Skeletal muscle tissue (tissue), 4 donors: ENCODE results near the gene TMPRSS6. TPM values are rescaled to one million over a fixed set of nuclear protein-coding genes. Genes with fewer than 3 reads are reported as not detected.

Source experiments
- H3K27ac ChIP-seq: one replicate; pipeline ENCODE4 v1.7.0; 2013; ENCODE audit warnings: mild to moderate bottlenecking, low read depth, low read length, inconsistent platforms
- H3K27me3 ChIP-seq, 3 donors: one replicate each; pipeline ENCODE4 v1.7.0; 2013; ENCODE audit warnings: low read length in 3 of 3; ENCODE audit not compliant: control insufficient read depth in 3 of 3, insufficient read depth in 3 of 3
- H3K36me3 ChIP-seq, 3 donors: one replicate each; pipeline ENCODE4 v1.7.0; 2013; ENCODE audit warnings: low read length in 3 of 3; ENCODE audit not compliant: control insufficient read depth in 3 of 3, insufficient read depth in 3 of 3
- H3K4me1 ChIP-seq, 3 donors: one replicate each; pipeline ENCODE4 v1.7.0; 2013; ENCODE audit warnings: low read length in 3 of 3, mild to moderate bottlenecking in 3 of 3; ENCODE audit not compliant: control insufficient read depth in 3 of 3, insufficient read depth in 3 of 3
- H3K4me3 ChIP-seq, 3 donors: one replicate each; pipeline ENCODE4 v1.7.0; 2013; ENCODE audit warnings: low read length in 3 of 3
- H3K9ac ChIP-seq, 3 donors: one replicate each; pipeline ENCODE4 v1.7.0; 2013; ENCODE audit warnings: low read length in 3 of 3, mild to moderate bottlenecking in 3 of 3, moderate library complexity in 2 of 3, low read depth in 1 of 3
- H3K9me3 ChIP-seq, 3 donors: one replicate each; pipeline ENCODE4 v1.7.0; 2013; ENCODE audit warnings: low read length in 3 of 3; ENCODE audit not compliant: control insufficient read depth in 3 of 3
- total RNA-seq: library from RNA; depleted of rRNA; stranded (reverse); fragments of >200 nt; gene quantifications from one replicate; pipeline ENCODE4 v1.2.3, GENCODE V29; 2014
- donor health status: Osteomylitis.

The TMPRSS6 gene
- total RNA-seq, 1 donor from 2014 or later, result not detected

DNA sequence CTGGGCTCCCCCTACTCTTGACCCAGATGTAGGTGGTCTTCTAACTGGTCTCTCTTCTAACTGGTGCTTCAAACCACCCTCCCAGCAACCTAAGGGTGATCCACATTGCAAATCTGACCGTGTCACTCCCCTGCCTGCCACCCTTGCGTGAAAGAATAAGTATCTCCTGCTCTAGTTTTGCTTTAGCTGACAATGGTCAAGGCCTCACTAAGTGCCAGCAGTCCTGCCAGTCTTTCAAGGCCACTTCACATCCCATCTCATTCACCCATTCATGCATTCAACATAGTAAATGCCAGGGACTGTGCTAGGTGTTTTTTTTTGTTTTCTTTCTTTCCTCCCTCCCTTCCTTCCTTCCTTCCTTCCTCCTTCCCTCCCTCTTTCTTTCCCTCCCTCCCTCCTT is 60.3 kb downstream of the TMPRSS6 start:
- no peak overlapping the region for H3K9ac ChIP-seq
- peaks cover 0 to 2% (median 0%) of the 10 kb centered on the region in 3 donors for H3K36me3 ChIP-seq
- H3K27me3 ChIP-seq, result peaks cover 17 to 33% (median 21%) of the 10 kb centered on the region in 3 donors
- H3K27ac ChIP-seq, result no peak overlapping the region
- no peak overlapping the region for H3K4me3 ChIP-seq
- H3K4me1 ChIP-seq, result peaks cover 7 to 10% (median 8%) of the 10 kb centered on the region in 3 donors
- H3K9me3 ChIP-seq, result no peaks in the 10 kb centered on the region

DNA sequence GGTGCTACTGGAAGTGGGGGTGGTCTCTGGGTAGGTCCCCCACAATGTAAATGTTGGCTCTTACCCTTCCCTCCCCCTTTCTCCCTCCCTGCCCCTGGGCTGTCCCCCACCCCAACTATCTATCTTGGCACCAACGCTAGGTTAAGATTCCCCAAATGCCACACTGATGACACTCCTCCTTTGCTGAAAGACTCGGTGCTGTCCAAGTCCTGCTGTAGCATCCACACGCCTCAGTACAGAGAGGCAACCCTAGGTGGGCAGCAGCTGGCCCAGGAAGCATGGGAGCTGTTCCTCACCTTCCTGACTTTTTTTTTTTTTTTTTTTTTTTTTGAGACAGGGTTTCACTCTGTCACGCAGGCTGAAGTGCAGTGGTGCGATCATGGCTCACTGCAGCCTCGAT is 61.4 kb downstream of the TMPRSS6 start:
- Histone ChIP-seq H3K4me1 (peaks cover 7 to 12% (median 10%) of the 10 kb centered on the region in 3 donors), H3K27me3 (peaks cover 18 to 35% (median 26%) of the 10 kb centered on the region in 3 donors), H3K9ac (no peak overlapping the region), H3K9me3 (no peaks in the 10 kb centered on the region), H3K36me3 (peaks cover 0 to under 1% (median 0%) of the 10 kb centered on the region in 3 donors), H3K27ac (no peak overlapping the region), H3K4me3 (no peak overlapping the region)

DNA sequence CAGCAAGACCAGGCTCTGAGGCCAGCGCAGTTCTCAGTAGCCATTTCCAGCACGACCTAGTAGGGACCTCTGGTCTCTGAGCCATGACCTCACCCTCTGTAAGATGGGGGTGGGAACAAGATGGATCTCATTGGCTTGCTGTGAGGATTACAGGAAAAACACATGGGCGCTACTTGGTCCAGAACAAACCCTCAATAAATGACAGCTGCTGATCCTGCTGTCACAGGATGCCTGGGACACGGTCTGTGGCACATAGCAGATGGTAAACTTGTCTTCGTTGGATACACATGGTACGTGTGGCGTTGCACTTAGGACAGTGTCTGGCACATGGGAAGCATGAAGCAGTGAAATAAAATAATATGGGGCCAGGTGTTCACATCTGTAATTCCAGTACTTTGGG is 62.5 kb downstream of the TMPRSS6 start:
- no peaks in the 10 kb centered on the region for H3K9me3 ChIP-seq
- H3K4me1 ChIP-seq, result peaks cover under 1 to 5% (median under 1%) of the 10 kb centered on the region in 3 donors
- no peaks in the 10 kb centered on the region for H3K36me3 ChIP-seq
- no peak overlapping the region for H3K4me3 ChIP-seq
- H3K27ac ChIP-seq, result no peak overlapping the region
- H3K9ac ChIP-seq, result no peak overlapping the region
- peaks cover 18 to 26% (median 19%) of the 10 kb centered on the region in 3 donors for H3K27me3 ChIP-seq

DNA sequence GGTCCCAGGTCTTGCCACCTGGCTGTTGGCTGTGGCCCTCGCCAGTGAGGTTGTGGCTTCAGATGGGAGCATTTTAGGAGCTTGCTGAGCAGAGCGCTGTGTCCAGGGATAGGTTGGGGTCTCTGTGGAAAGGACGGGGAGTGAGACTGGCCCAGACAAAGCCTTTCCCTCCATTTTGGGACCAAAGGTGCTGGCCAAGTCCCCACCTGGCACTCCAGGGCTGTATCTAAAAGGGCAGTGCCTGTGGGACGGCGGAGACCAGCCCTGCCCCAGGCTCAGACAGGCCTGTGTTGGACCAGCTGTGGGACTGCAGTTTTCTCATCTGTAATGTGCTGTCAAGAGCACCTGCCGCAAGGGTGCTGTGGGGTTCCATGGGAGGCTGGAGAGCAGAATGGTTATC is 62.9 kb downstream of the TMPRSS6 start:
- Histone ChIP-seq H3K27me3 (peaks cover 15 to 22% (median 18%) of the 10 kb centered on the region in 3 donors), H3K9ac (no peak overlapping the region), H3K4me1 (peaks cover 0 to 4% (median 0%) of the 10 kb centered on the region in 3 donors), H3K36me3 (no peaks in the 10 kb centered on the region), H3K9me3 (no peaks in the 10 kb centered on the region), H3K4me3 (no peak overlapping the region), H3K27ac (no peak overlapping the region)

DNA sequence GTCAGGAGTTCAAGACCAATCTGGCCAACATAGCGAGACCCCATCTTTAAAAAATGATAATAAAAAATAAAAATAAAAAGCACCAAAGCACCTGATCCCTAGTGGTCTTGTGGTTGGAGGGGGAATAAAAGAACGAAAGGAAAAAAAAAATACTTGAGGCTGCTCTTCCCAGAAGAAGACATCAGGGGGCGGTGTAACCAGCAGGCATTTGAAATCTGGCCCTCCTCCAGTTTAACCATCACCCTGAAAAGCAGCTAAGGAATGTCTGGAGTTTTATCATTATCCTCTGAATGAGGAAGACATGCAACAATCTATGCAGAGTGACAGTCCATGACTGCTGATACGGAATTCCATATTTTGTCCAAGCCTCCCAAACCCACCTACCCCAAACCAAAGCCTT is 63.6 kb downstream of the TMPRSS6 start:
- Histone ChIP-seq H3K27me3 (peaks cover 15 to 19% (median 18%) of the 10 kb centered on the region in 3 donors), H3K9ac (no peak overlapping the region), H3K4me1 (peaks cover 0 to 4% (median 0%) of the 10 kb centered on the region in 3 donors), H3K27ac (no peak overlapping the region), H3K36me3 (no peaks in the 10 kb centered on the region), H3K9me3 (no peaks in the 10 kb centered on the region), H3K4me3 (no peak overlapping the region)

DNA sequence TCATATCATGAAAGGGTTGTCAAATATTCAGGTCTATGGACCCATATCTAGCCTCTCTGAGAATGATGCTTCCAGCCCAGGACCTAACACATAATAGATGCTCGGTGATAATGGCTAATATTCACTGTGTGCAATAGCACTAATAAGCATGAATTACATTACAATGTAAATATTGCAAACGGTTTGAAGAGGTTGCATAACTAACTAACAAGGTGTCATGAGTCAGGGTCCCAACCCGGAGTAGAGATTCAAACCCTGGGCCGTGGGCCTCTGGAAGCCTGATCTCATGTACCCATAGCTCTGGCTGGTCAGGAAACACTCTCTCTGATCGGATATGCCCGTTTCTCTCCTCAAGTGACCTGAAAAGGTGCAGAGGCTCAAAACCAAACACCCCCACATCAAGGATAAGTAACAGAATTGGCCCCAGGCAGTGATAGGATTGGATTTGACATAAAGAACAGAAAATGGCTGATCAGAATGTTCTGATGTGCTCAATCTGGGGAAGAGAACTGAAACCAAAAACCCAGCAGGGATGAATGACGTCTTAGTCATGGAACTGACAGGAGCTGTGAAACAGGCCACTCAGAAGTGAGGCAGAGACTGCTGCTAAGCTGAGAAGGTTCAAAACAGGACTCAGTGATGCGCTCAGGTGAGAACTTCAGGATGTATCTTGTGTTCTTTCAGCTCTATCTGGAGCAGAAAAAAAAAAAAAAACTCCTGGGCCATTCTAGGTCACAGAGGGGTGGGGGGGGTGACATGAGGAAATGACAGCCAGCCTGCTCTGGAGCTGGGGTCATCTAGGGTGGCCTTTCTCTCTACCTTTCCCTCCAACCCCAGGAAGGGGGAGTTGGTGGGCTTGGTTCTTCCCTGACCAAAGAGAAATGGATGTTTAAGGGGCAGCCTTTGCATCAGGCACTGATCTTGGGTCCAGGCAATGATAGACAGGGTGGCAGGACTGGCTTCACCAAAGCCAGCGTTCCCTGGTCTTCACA is 64.6 kb downstream of the TMPRSS6 start:
- H3K4me3 ChIP-seq, result no peak overlapping the region
- H3K9ac ChIP-seq, result no peak overlapping the region
- H3K27me3 ChIP-seq, result peaks cover 9 to 13% (median 9%) of the 10 kb centered on the region in 3 donors
- H3K4me1 ChIP-seq, result peaks cover 0 to 4% (median 0%) of the 10 kb centered on the region in 3 donors
- H3K36me3 ChIP-seq, result no peaks in the 10 kb centered on the region
- H3K9me3 ChIP-seq, result no peaks in the 10 kb centered on the region
- H3K27ac ChIP-seq, result no peak overlapping the region

DNA sequence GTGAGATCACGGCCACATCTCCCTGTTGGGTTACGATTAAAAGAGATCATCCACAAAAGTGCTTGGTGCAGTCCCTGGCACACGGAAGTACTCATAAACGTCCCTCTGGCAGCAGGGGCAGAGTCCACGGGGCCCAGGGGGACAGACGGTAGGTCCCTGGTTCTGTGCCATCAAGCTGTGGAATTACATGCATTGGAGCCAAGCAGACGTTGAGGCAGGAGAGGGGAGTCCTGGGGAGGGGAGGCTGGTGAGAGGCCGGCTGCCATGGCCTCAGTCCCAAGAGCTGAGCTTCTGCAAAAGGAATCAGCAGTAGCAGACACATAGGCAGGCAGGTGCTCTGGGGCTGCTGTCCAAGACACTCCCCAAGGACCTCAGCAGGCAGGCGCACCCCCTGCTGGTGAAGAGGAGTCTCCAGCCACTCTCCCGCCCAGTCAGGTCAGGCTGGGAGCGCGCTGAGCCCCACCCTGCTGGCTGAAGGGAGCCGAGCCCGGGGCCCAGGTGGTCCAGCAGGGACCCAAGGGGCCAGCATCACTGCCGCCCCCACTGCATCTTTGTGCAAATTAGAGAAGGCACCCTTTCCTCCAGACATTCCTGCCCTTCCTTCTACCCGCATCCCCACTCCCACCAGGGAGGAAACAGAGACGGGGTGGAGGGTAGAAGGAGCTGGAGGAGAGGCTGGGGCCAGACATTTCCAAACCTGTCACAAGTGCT is 65.5 kb downstream of the TMPRSS6 start:
- H3K27ac ChIP-seq, result no peak overlapping the region
- H3K9ac ChIP-seq, result peak overlapping the region in 1 of 3 donors; percentile 40

DNA sequence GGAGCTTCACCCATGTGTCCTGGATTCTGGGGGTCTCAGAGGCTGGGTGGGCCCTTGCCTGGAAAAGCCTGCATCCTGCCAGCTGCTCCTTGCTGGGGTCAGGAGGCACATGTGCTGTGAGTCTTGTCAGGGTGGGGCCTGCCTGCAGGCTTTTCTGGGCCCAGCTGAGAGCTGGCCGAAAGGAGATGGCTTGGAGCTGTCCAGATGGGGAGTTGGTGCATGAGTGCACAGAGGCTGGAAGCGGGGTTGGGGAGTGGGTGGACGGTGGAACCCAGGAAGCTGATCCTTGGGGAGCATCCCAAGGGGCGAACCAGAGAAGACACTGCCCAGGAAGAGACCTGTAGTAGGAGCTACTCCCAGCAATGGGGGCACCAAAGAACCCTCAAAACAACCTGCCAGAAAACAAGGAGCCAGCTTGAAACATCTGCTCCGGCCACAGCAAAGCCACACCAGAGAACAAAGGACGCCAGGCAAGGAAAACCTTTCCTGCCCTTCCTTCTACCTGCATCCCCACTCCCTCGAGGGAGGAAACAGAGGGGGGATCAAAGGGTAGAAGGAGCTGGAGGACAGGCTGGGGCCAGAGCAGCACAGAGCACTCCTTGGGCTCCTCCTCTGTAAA is 66.2 kb downstream of the TMPRSS6 start:
- Histone ChIP-seq H3K4me1 (peaks cover 0 to 4% (median 0%) of the 10 kb centered on the region in 3 donors), H3K36me3 (no peaks in the 10 kb centered on the region), H3K27me3 (peaks cover 9 to 10% (median 9%) of the 10 kb centered on the region in 3 donors), H3K9me3 (no peaks in the 10 kb centered on the region), H3K9ac (peak overlapping the region in 1 of 3 donors; percentile 40), H3K27ac (no peak overlapping the region), H3K4me3 (no peak overlapping the region)

More for the DNA sequence above, 65.5 kb downstream of the TMPRSS6 start:
- no peaks in the 10 kb centered on the region for H3K9me3 ChIP-seq
- no peak overlapping the region for H3K4me3 ChIP-seq
- H3K27me3 ChIP-seq, result peaks cover 9 to 10% (median 9%) of the 10 kb centered on the region in 3 donors
- H3K36me3 ChIP-seq, result no peaks in the 10 kb centered on the region
- H3K4me1 ChIP-seq, result peaks cover 0 to 4% (median 0%) of the 10 kb centered on the region in 3 donors

DNA sequence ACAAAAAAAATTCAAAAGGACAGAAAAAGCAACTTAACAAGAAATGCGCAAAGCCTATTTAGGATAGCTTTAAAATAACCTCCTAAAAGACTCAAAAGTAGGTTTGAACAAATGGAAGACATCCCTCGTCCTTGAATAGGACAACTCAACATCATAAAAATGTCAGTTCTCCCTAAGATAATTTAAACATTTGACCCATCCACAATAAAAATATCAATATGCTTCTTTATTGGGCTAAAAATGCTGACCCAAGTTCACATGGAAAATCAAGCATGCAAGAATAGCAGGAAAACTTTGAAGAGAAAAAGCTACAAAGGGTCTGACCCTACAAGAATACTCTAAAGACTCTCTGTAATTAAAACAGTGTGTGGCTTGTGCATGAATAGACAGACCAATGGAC is 70.0 kb downstream of the TMPRSS6 start:
- Histone ChIP-seq H3K9me3 (no peaks in the 10 kb centered on the region), H3K4me1 (peaks cover 0 to 4% (median 0%) of the 10 kb centered on the region in 3 donors), H3K4me3 (no peak overlapping the region), H3K36me3 (no peaks in the 10 kb centered on the region), H3K27me3 (peaks cover 19 to 29% (median 24%) of the 10 kb centered on the region in 3 donors), H3K9ac (no peak overlapping the region), H3K27ac (no peak overlapping the region)
